Measurements from ENCODE around the gene GRM5.
"Not testable (repeated sequence)": the region's sequence is repeated elsewhere in the genome, so short reads cannot be mapped to it uniquely, and the experiment has no call there.

GRM5 gene

GRCh38 chr11:89065651-89066201 is at the start of gene GRM5:
GRM5 (minus strand) TSS chr11:89065982; CDS start chr11:89047872, 18,110 bp downstream.
- DNase-seq: not testable (repeated sequence)

- not testable (repeated sequence) for DNase-seq
These were observed 32.2 kb upstream of the GRM5 start for GRCh38 chr11:89097956-89098355.

GRCh38 chr11:89093806-89094205 is 28.0 kb upstream of the GRM5 start:
- not testable (repeated sequence) for DNase-seq

- not testable (repeated sequence) for DNase-seq
These were observed 19.2 kb upstream of the GRM5 start for GRCh38 chr11:89084951-89085350.

GRCh38 chr11:89070911-89071310 is 5.1 kb upstream of the GRM5 start:
- DNase-seq: not testable (repeated sequence)

GRCh38 chr11:89067264-89067663 is 1.5 kb upstream of the GRM5 start:
- no peak for DNase-seq

GRCh38 chr11:89065066-89065465 is 716 bp downstream of the GRM5 start:
- no peak for DNase-seq

- not testable (repeated sequence) for DNase-seq
These were observed 2.3 kb downstream of the GRM5 start for GRCh38 chr11:89063481-89063951.

- not testable (repeated sequence) for DNase-seq
These were observed 2.9 kb downstream of the GRM5 start for GRCh38 chr11:89062771-89063298.

- DNase-seq: not testable (repeated sequence)
These were observed 3.9 kb downstream of the GRM5 start for GRCh38 chr11:89061839-89062238.

- not testable (repeated sequence) for DNase-seq
These were observed 8.4 kb downstream of the GRM5 start for GRCh38 chr11:89057406-89057805.

GRCh38 chr11:89052220-89052619 is 13.6 kb downstream of the GRM5 start:
- DNase-seq: no peak

- DNase-seq: not testable (repeated sequence)
These were observed 18.6 kb downstream of the GRM5 start for GRCh38 chr11:89047159-89047558.

GRCh38 chr11:89043861-89044588 is 21.8 kb downstream of the GRM5 start:
- DNase-seq: not testable (repeated sequence)

GRCh38 chr11:89029671-89030070 is 36.1 kb downstream of the GRM5 start:
- DNase-seq: not testable (repeated sequence)

- DNase-seq: no peak
These were observed 44.4 kb downstream of the GRM5 start for GRCh38 chr11:89021339-89021738.

- DNase-seq: not testable (repeated sequence)
These were observed 45.8 kb downstream of the GRM5 start for GRCh38 chr11:89019827-89020547.

- DNase-seq: no peak
These were observed 49.6 kb downstream of the GRM5 start for GRCh38 chr11:89016214-89016613.

- DNase-seq: no peak
These were observed 50.2 kb downstream of the GRM5 start for GRCh38 chr11:89015614-89016013.

- DNase-seq: not testable (repeated sequence)
These were observed 64.9 kb downstream of the GRM5 start for GRCh38 chr11:89000852-89001251.

GRCh38 chr11:88979641-88980040 is 86.1 kb downstream of the GRM5 start:
- DNase-seq: no peak

GRCh38 chr11:88978992-88979391 is 86.8 kb downstream of the GRM5 start:
- not testable (repeated sequence) for DNase-seq

- DNase-seq: not testable (repeated sequence)
These were observed 90.3 kb downstream of the GRM5 start for GRCh38 chr11:88975441-88975840.

Data from NCI-H1048 (cell line).